OCI-M1 (cell line): ENCODE measurements around the gene PGM1.

ENCODE experiments used
- DNase-seq: peaks from one replicate; lab custom pipeline; 2025; lab: John Stamatoyannopoulos, UW

The PGM1 gene

GRCh38 chr1:63701187-63701586 is 108.0 kb downstream of the PGM1 start:
- DNase-seq, result no peak

DNA sequence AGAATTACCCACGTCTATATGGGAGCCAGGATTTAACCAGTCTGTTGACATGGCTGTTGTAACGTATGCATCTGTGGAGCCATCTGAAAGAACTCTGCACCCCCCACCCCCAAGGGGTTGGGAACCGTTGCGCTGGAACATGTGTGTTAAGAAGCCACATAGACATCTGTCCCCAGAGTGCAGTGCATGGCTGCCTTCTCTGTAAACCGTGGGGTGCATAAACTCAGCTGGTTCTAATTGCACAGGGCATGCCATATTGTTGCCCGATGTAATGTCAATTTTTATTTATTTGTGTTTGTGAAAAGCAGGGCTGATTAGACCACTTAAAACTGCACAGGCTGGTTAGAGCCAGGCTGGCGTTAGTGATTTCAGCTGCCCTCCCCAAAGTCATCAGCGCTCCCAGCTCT is 110.5 kb downstream of the PGM1 start:
- DNase-seq, result no peak

DNA sequence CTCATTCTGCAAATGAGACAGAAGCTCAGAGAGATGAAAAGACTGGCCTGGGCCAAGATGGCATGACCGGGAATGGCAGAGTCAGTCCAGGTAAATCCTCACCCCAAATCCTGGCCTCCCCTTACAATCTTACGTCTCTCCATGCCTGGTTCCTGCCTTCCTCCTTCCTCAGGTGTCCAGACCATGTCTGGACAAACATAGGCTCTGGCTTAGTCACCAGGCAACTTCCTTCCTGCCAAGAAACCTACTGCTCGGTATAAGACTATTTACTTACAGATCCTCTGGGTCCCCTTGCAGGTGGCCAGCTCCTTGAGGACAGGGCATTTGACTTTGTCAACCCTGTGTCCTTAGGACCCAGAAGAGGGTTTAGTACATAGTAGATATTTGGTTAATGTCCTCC is 111.2 kb downstream of the PGM1 start:
- no peak for DNase-seq

DNA sequence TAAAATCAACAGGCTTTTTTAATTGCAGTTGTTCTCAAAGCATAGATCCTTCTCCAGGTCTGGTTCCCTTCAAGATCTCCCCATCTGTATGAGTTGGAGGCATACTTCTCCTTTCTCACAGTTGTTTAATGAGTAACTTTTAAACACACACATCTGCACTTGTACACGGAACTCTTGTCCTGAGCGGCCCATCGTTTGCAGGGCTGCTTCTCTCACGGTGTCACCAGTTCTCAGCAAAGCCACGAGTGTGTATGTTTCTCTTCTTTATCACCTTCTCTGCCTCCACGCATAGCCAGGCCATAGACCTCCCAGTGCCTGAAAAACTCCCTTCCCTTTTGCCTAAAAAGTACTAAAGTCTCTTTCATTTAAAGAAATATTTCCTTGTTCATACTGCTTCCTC is 111.9 kb downstream of the PGM1 start:
- no peak for DNase-seq

DNA sequence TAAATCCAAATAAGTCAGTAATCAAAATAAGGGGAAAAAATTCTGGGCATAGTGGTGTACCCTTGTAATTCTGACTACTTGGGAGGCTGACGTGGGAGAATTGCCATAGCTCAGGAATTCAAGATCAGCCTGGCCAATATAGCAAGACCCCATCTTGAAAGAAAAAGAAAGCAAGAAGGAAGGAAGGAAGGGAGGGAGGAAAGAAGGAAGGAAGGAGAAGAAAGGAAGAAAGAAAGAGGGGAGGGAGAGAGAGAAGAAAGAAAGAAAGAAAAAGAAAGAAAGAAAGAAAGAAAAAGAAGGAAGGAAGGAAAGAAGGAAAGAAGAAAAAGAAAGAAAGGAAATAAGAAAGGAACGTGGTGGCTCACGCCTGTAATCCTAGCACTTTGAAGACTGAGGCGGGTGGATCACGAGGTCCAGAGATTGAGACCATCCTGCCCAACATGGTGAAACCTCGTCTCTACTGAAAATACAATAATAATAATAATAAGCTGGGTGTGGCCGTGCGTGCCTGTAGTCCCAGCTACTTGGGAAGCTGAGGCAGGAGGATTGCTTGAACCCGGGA is 116.1 kb downstream of the PGM1 start:
- no peak for DNase-seq
